Measurements from ENCODE around the gene CENPA. TPM values are rescaled to one million over a fixed set of nuclear protein-coding genes. Genes with fewer than 3 reads are reported as not detected.

Gene CENPA
- total and polyA plus RNA-seq, 2 of the 13 experiments (the other 11 are each of a cell fraction or from before 2014, with no cell fraction given), result 28.5 to 38.5 TPM

GRCh38 chr2:26757873-26758789 lies 27.7 kb upstream of the CENPA start (continued):
- TF ChIP-seq HHEX (CRISPR knock-in tag; IDR thresholded peaks at IDR 0.05), result no peak
- TF ChIP-seq BCL3 (CRISPR knock-in tag; IDR thresholded peaks at IDR 0.05), result no peak
- TF ChIP-seq DNMT3B (CRISPR knock-in tag; conservative IDR thresholded peaks at IDR 0.05), result peak; percentile 1; the same call in 1 of the 2 replicates
- TF ChIP-seq KAT7 (CRISPR knock-in tag; IDR thresholded peaks at IDR 0.05; ENCODE audit: borderline replicate concordance), result no peak; the same call in 1 of the 2 replicates
- TF ChIP-seq ZBTB8A (CRISPR knock-in tag; IDR thresholded peaks at IDR 0.05; ENCODE audit: borderline replicate concordance, low read depth), result no peak
- TF ChIP-seq GATAD2A (CRISPR knock-in tag; IDR thresholded peaks at IDR 0.05), result peak; percentile 79
- TF ChIP-seq TBL1XR1 (IDR thresholded peaks at IDR 0.05; ENCODE audit: borderline replicate concordance, low read length, partially characterized antibody), result peak; percentile 47
- no peak for TF ChIP-seq NFE2L2 (IDR thresholded peaks at IDR 0.05; ENCODE audit: low read length)
- no peak for TF ChIP-seq ZNF510 (CRISPR knock-in tag; IDR thresholded peaks at IDR 0.05; ENCODE audit: low read depth)
- TF ChIP-seq TFDP2 (CRISPR knock-in tag; IDR thresholded peaks at IDR 0.05), result no peak
- TF ChIP-seq MXI1 (IDR thresholded peaks at IDR 0.05; ENCODE audit: borderline replicate concordance, low read depth, low read length), result no peak
- TF ChIP-seq CBX2 (IDR thresholded peaks at IDR 0.05; ENCODE audit: low read depth, low read length), result no peak
- no peak for TF ChIP-seq CBX2 (CRISPR knock-in tag; IDR thresholded peaks at IDR 0.05; ENCODE audit: low read depth)
- no peak for TF ChIP-seq PCBP2 (optimal IDR thresholded peaks at IDR 0.05; ENCODE audit: low read depth, low read length, poor library complexity, severe bottlenecking)
- TF ChIP-seq ZNF543 (CRISPR knock-in tag; IDR thresholded peaks at IDR 0.05), result no peak
- TF ChIP-seq HNF1A (IDR thresholded peaks at IDR 0.05; ENCODE audit: low read depth), result no peak
- no peak; the same call in 1 of the 2 replicates for TF ChIP-seq HNF1A (CRISPR knock-in tag; IDR thresholded peaks at IDR 0.05; ENCODE audit: borderline replicate concordance)
- TF ChIP-seq ZIK1 (CRISPR knock-in tag; IDR thresholded peaks at IDR 0.05; ENCODE audit: borderline replicate concordance, low read depth), result no peak
- peak; percentile 42 for TF ChIP-seq SKI (IDR thresholded peaks at IDR 0.05; ENCODE audit: partially characterized antibody)
- no peak for TF ChIP-seq AGO1 (IDR thresholded peaks at IDR 0.05; ENCODE audit: low read depth, low read length, poor library complexity, severe bottlenecking)
- no peak for TF ChIP-seq BHLHE40 (IDR thresholded peaks at IDR 0.05; ENCODE audit: low read length)
- peak; percentile 45; the same call in 1 of the 2 replicates for TF ChIP-seq MIER3 (CRISPR knock-in tag; IDR thresholded peaks at IDR 0.05; ENCODE audit: borderline replicate concordance)
- no peak for TF ChIP-seq ADNP (CRISPR knock-in tag; IDR thresholded peaks at IDR 0.05)
- peak; percentile 76; the same call in 1 of the 2 replicates for TF ChIP-seq ERF (CRISPR knock-in tag; IDR thresholded peaks at IDR 0.05)
- peak; percentile 89 for TF ChIP-seq FOSL1 (CRISPR knock-in tag; IDR thresholded peaks at IDR 0.05; ENCODE audit: borderline replicate concordance)

Measured in HepG2 (cell line).